ENCODE measurements around the gene EP400. TPM values are rescaled to one million over a fixed set of nuclear protein-coding genes. Genes with fewer than 3 reads are reported as not detected.

The EP400 gene
- total and polyA plus RNA-seq, 2 of the 13 experiments (the other 11 are each of a cell fraction or from before 2014, with no cell fraction given): 4.9 to 5.0 TPM

DNA sequence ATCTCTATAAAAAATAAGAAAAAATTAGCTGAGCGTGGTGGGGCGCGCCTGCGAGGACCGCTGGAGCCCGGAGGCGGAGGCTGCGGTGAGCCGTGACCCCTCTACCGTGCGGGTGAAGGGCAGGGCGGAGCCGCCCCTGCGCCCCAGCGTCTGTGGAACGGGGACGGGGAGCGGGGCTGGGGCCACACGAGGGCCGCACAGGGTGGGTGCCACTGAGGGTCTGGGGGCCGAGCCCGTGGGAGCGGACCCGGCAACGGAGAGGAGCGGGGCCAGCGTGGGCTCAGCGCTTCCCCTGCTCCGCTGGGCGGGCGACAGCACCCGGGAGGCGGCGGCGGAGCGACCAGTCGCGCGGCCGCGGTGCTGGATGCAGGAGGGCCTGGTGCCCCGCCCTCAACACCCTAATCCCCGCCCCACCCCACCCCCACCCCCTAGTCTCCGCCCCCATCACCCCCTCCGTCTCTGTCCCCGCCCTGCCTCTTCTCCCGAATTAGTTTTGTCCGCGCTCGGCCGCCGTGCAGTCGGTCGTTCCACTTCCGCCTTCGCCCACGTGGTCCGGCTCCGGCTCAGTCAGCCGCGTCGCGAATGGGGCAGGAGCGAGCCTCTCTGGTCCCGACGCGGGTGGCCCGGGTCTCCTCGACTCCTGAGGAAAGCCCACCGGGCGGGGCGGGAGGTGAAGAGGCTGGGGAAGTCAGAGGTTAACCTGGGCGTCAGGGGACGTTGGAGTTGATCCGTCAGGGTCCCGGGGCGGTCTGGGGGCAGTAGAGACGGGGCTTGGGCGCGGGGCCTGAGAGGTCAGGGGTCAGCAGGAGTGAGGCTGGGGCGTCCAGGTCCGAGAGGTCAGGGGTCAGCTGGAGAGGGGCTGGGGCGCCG lies 20.8 kb upstream of the EP400 start, which contains the start of gene PUS1 (continued):
- TF ChIP-seq, protein P1, sequence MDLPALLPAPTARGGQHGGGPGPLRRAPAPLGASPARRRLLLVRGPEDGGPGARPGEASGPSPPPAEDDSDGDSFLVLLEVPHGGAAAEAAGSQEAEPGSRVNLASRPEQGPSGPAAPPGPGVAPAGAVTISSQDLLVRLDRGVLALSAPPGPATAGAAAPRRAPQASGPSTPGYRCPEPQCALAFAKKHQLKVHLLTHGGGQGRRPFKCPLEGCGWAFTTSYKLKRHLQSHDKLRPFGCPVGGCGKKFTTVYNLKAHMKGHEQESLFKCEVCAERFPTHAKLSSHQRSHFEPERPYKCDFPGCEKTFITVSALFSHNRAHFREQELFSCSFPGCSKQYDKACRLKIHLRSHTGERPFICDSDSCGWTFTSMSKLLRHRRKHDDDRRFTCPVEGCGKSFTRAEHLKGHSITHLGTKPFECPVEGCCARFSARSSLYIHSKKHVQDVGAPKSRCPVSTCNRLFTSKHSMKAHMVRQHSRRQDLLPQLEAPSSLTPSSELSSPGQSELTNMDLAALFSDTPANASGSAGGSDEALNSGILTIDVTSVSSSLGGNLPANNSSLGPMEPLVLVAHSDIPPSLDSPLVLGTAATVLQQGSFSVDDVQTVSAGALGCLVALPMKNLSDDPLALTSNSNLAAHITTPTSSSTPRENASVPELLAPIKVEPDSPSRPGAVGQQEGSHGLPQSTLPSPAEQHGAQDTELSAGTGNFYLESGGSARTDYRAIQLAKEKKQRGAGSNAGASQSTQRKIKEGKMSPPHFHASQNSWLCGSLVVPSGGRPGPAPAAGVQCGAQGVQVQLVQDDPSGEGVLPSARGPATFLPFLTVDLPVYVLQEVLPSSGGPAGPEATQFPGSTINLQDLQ (CRISPR knock-in tag; IDR thresholded peaks at IDR 0.05): peak; percentile 23; the same call in 1 of the 2 replicates
- no peak for TF ChIP-seq EHMT2 (IDR thresholded peaks at IDR 0.05; ENCODE audit: borderline replicate concordance, low read depth, low read length)
- TF ChIP-seq, protein P2, sequence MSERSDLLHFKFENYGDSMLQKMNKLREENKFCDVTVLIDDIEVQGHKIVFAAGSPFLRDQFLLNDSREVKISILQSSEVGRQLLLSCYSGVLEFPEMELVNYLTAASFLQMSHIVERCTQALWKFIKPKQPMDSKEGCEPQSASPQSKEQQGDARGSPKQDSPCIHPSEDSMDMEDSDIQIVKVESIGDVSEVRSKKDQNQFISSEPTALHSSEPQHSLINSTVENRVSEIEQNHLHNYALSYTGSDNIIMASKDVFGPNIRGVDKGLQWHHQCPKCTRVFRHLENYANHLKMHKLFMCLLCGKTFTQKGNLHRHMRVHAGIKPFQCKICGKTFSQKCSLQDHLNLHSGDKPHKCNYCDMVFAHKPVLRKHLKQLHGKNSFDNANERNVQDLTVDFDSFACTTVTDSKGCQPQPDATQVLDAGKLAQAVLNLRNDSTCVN (CRISPR knock-in tag; IDR thresholded peaks at IDR 0.05; ENCODE audit: borderline replicate concordance): peak; percentile 26; the same call in 1 of the 2 replicates
- TF ChIP-seq SMAD1 (CRISPR knock-in tag; IDR thresholded peaks at IDR 0.05; ENCODE audit: borderline replicate concordance, low read depth): no peak
- TF ChIP-seq, protein P3, sequence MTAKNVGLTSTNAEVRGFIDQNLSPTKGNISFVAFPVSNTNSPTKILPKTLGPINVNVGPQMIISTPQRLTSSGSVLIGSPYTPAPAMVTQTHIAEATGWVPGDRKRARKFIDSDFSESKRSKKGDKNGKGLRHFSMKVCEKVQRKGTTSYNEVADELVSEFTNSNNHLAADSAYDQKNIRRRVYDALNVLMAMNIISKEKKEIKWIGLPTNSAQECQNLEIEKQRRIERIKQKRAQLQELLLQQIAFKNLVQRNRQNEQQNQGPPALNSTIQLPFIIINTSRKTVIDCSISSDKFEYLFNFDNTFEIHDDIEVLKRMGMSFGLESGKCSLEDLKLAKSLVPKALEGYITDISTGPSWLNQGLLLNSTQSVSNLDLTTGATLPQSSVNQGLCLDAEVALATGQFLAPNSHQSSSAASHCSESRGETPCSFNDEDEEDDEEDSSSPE (CRISPR knock-in tag; IDR thresholded peaks at IDR 0.05): peak; percentile 90
- TF ChIP-seq ZNF724P (CRISPR knock-in tag; IDR thresholded peaks at IDR 0.05; ENCODE audit: borderline replicate concordance): peak; percentile 47; the same call in 1 of the 2 replicates
- TF ChIP-seq KDM2A (CRISPR knock-in tag; IDR thresholded peaks at IDR 0.05; ENCODE audit: borderline replicate concordance, low read depth): peak; percentile 90
- TF ChIP-seq, protein P4, sequence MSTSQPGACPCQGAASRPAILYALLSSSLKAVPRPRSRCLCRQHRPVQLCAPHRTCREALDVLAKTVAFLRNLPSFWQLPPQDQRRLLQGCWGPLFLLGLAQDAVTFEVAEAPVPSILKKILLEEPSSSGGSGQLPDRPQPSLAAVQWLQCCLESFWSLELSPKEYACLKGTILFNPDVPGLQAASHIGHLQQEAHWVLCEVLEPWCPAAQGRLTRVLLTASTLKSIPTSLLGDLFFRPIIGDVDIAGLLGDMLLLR (CRISPR knock-in tag; IDR thresholded peaks at IDR 0.05): peak; percentile 99
- TF ChIP-seq ZNF652 (CRISPR knock-in tag; IDR thresholded peaks at IDR 0.05; ENCODE audit: borderline replicate concordance, low read depth): no peak
- no peak for TF ChIP-seq SCMH1 (CRISPR knock-in tag; IDR thresholded peaks at IDR 0.05; ENCODE audit: borderline replicate concordance)
- TF ChIP-seq PAX8 (CRISPR knock-in tag; IDR thresholded peaks at IDR 0.05; ENCODE audit: borderline replicate concordance): no peak
- no peak for TF ChIP-seq MTA3 (CRISPR knock-in tag; IDR thresholded peaks at IDR 0.05)
- no peak for TF ChIP-seq HDAC6 (IDR thresholded peaks at IDR 0.05; ENCODE audit: low read depth, low read length)
- no peak for TF ChIP-seq SNRNP70 (IDR thresholded peaks at IDR 0.05; ENCODE audit: low read depth, low read length)
- TF ChIP-seq HOXA7 (CRISPR knock-in tag; IDR thresholded peaks at IDR 0.05): no peak
- TF ChIP-seq, protein P5, sequence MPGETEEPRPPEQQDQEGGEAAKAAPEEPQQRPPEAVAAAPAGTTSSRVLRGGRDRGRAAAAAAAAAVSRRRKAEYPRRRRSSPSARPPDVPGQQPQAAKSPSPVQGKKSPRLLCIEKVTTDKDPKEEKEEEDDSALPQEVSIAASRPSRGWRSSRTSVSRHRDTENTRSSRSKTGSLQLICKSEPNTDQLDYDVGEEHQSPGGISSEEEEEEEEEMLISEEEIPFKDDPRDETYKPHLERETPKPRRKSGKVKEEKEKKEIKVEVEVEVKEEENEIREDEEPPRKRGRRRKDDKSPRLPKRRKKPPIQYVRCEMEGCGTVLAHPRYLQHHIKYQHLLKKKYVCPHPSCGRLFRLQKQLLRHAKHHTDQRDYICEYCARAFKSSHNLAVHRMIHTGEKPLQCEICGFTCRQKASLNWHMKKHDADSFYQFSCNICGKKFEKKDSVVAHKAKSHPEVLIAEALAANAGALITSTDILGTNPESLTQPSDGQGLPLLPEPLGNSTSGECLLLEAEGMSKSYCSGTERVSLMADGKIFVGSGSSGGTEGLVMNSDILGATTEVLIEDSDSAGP (CRISPR knock-in tag; IDR thresholded peaks at IDR 0.05; ENCODE audit: borderline replicate concordance): peak; percentile 81
- TF ChIP-seq KDM1A (CRISPR knock-in tag; IDR thresholded peaks at IDR 0.05): no peak
- TF ChIP-seq, protein P6, sequence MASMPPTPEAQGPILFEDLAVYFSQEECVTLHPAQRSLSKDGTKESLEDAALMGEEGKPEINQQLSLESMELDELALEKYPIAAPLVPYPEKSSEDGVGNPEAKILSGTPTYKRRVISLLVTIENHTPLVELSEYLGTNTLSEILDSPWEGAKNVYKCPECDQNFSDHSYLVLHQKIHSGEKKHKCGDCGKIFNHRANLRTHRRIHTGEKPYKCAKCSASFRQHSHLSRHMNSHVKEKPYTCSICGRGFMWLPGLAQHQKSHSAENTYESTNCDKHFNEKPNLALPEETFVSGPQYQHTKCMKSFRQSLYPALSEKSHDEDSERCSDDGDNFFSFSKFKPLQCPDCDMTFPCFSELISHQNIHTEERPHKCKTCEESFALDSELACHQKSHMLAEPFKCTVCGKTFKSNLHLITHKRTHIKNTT (CRISPR knock-in tag; IDR thresholded peaks at IDR 0.05): no peak
- TF ChIP-seq ZNF773 (CRISPR knock-in tag; IDR thresholded peaks at IDR 0.05; ENCODE audit: borderline replicate concordance): no peak
- no peak for TF ChIP-seq ZNF367 (CRISPR knock-in tag; IDR thresholded peaks at IDR 0.05; ENCODE audit: borderline replicate concordance)
